ENCODE measurements around the gene IL2RA. TPM values are rescaled to one million over a fixed set of nuclear protein-coding genes. Genes with fewer than 3 reads are reported as not detected.

The IL2RA gene
- total and polyA plus RNA-seq, 4 donors = 0.33 to 4.2 (median 3.3) TPM

- ATAC-seq (ENCODE audit: low FRiP score) (peak; percentile 11), DNase-seq (no peak)
- H3K4me3 ChIP-seq (ENCODE audit: low read length in 2 of 2) = no peak overlapping the region
- no peaks in the 10 kb centered on the region for H3K9me3 ChIP-seq (ENCODE audit: control insufficient read depth, low read length)
- H3K4me1 ChIP-seq (ENCODE audit: control insufficient read depth in 1 of 2, insufficient read depth in 2 of 2, low read length in 2 of 2) = no peaks in the 10 kb centered on the region
- 61 to 62% methylated on average over 17 of the region's 17 CpGs for WGBS, 2 donors
- H3K27ac ChIP-seq (ENCODE audit: low read depth in 1 of 2, low read length in 2 of 2) = no peak overlapping the region
- H3K36me3 ChIP-seq (ENCODE audit: control insufficient read depth in 1 of 2, insufficient read depth in 2 of 2, low read length in 1 of 2) = no peaks in the 10 kb centered on the region
- intact Hi-C loops (cut with DNase I) = no loop called here
- H3K27me3 ChIP-seq (ENCODE audit: control insufficient read depth in 1 of 2, insufficient read depth in 2 of 2, low read length in 1 of 2) = no peaks in the 10 kb centered on the region
These were observed 12.5 kb upstream of the IL2RA start for GRCh38 chr10:6074489-6075301.

GRCh38 chr10:6072215-6072934 is 10.2 kb upstream of the IL2RA start:
- ATAC-seq (ENCODE audit: low FRiP score) (no peak), DNase-seq (no peak)
- Histone ChIP-seq H3K36me3 (ENCODE audit: control insufficient read depth in 1 of 2, insufficient read depth in 2 of 2, low read length in 1 of 2) (no peaks in the 10 kb centered on the region), H3K27me3 (ENCODE audit: control insufficient read depth in 1 of 2, insufficient read depth in 2 of 2, low read length in 1 of 2) (no peaks in the 10 kb centered on the region), H3K9me3 (ENCODE audit: control insufficient read depth, low read length) (no peaks in the 10 kb centered on the region), H3K27ac (ENCODE audit: low read depth in 1 of 2, low read length in 2 of 2) (no peak overlapping the region), H3K4me3 (ENCODE audit: low read length in 2 of 2) (no peak overlapping the region), H3K4me1 (ENCODE audit: control insufficient read depth in 1 of 2, insufficient read depth in 2 of 2, low read length in 2 of 2) (no peaks in the 10 kb centered on the region)
- intact Hi-C loops (cut with DNase I) = no loop called here
- 72% methylated on average over 13 of the region's 13 CpGs for WGBS, 2 donors

- H3K27me3 ChIP-seq (ENCODE audit: control insufficient read depth in 1 of 2, insufficient read depth in 2 of 2, low read length in 1 of 2) = no peaks in the 10 kb centered on the region
- ATAC-seq (ENCODE audit: low FRiP score) = no peak
- intact Hi-C loops (cut with DNase I) = no loop called here
- no peaks in the 10 kb centered on the region for H3K36me3 ChIP-seq (ENCODE audit: control insufficient read depth in 1 of 2, insufficient read depth in 2 of 2, low read length in 1 of 2)
- no peak overlapping the region for H3K4me3 ChIP-seq (ENCODE audit: low read length in 2 of 2)
- H3K27ac ChIP-seq (ENCODE audit: low read depth in 1 of 2, low read length in 2 of 2) = no peak overlapping the region
- DNase-seq = no peak
- no peaks in the 10 kb centered on the region for H3K4me1 ChIP-seq (ENCODE audit: control insufficient read depth in 1 of 2, insufficient read depth in 2 of 2, low read length in 2 of 2)
- 84 to 86% methylated on average over 10 of the region's 10 CpGs for WGBS, 2 donors
- no peaks in the 10 kb centered on the region for H3K9me3 ChIP-seq (ENCODE audit: control insufficient read depth, low read length)
These were observed 9.3 kb upstream of the IL2RA start for GRCh38 chr10:6071181-6072175.

GRCh38 chr10:6070660-6071059 is 8.5 kb upstream of the IL2RA start:
- Histone ChIP-seq H3K27ac (ENCODE audit: low read depth in 1 of 2, low read length in 2 of 2) (no peak overlapping the region), H3K27me3 (ENCODE audit: control insufficient read depth in 1 of 2, insufficient read depth in 2 of 2, low read length in 1 of 2) (no peaks in the 10 kb centered on the region), H3K4me3 (ENCODE audit: low read length in 2 of 2) (no peak overlapping the region), H3K4me1 (ENCODE audit: control insufficient read depth in 1 of 2, insufficient read depth in 2 of 2, low read length in 2 of 2) (no peaks in the 10 kb centered on the region), H3K9me3 (ENCODE audit: control insufficient read depth, low read length) (no peaks in the 10 kb centered on the region), H3K36me3 (ENCODE audit: control insufficient read depth in 1 of 2, insufficient read depth in 2 of 2, low read length in 1 of 2) (no peaks in the 10 kb centered on the region)
- ATAC-seq (ENCODE audit: low FRiP score) (no peak), DNase-seq (no peak)
- 91 to 93% methylated on average over 5 of the region's 5 CpGs for WGBS, 2 donors
- intact Hi-C loops (cut with DNase I) = no loop called here

- intact Hi-C loops (cut with DNase I) = no loop called here
- H3K4me3 ChIP-seq (ENCODE audit: low read length in 2 of 2) = no peak overlapping the region
- ATAC-seq (ENCODE audit: low FRiP score) (no peak), DNase-seq (no peak)
- WGBS, 2 donors = 76 to 84% methylated on average over 11 of the region's 11 CpGs
- no peak overlapping the region for H3K27ac ChIP-seq (ENCODE audit: low read depth in 1 of 2, low read length in 2 of 2)
- no peaks in the 10 kb centered on the region for H3K9me3 ChIP-seq (ENCODE audit: control insufficient read depth, low read length)
- H3K4me1 ChIP-seq (ENCODE audit: control insufficient read depth in 1 of 2, insufficient read depth in 2 of 2, low read length in 2 of 2) = no peaks in the 10 kb centered on the region
- H3K36me3 ChIP-seq (ENCODE audit: control insufficient read depth in 1 of 2, insufficient read depth in 2 of 2, low read length in 1 of 2) = no peaks in the 10 kb centered on the region
- no peaks in the 10 kb centered on the region for H3K27me3 ChIP-seq (ENCODE audit: control insufficient read depth in 1 of 2, insufficient read depth in 2 of 2, low read length in 1 of 2)
These were observed 7.1 kb upstream of the IL2RA start for GRCh38 chr10:6069081-6069931.

- Histone ChIP-seq H3K4me1 (ENCODE audit: control insufficient read depth in 1 of 2, insufficient read depth in 2 of 2, low read length in 2 of 2) (no peaks in the 10 kb centered on the region), H3K4me3 (ENCODE audit: low read length in 2 of 2) (no peak overlapping the region), H3K27me3 (ENCODE audit: control insufficient read depth in 1 of 2, insufficient read depth in 2 of 2, low read length in 1 of 2) (no peaks in the 10 kb centered on the region), H3K9me3 (ENCODE audit: control insufficient read depth, low read length) (no peaks in the 10 kb centered on the region), H3K27ac (ENCODE audit: low read depth in 1 of 2, low read length in 2 of 2) (no peak overlapping the region), H3K36me3 (ENCODE audit: control insufficient read depth in 1 of 2, insufficient read depth in 2 of 2, low read length in 1 of 2) (no peaks in the 10 kb centered on the region)
- intact Hi-C loops (cut with DNase I) = no loop called here
- no peak for ATAC-seq (ENCODE audit: low FRiP score)
- 72% methylated on average over 8 of the region's 8 CpGs for WGBS, 2 donors
- peak in 1 of 2 donors; percentile 67 for DNase-seq
These were observed 6.3 kb upstream of the IL2RA start for GRCh38 chr10:6068422-6068821.

- no peaks in the 10 kb centered on the region for H3K4me1 ChIP-seq (ENCODE audit: control insufficient read depth in 1 of 2, insufficient read depth in 2 of 2, low read length in 2 of 2)
- no peaks in the 10 kb centered on the region for H3K36me3 ChIP-seq (ENCODE audit: control insufficient read depth in 1 of 2, insufficient read depth in 2 of 2, low read length in 1 of 2)
- H3K4me3 ChIP-seq (ENCODE audit: low read length in 2 of 2) = no peak overlapping the region
- no peak for DNase-seq
- H3K27ac ChIP-seq (ENCODE audit: low read depth in 1 of 2, low read length in 2 of 2) = no peak overlapping the region
- intact Hi-C loops (cut with DNase I) = no loop called here
- no peaks in the 10 kb centered on the region for H3K27me3 ChIP-seq (ENCODE audit: control insufficient read depth in 1 of 2, insufficient read depth in 2 of 2, low read length in 1 of 2)
- ATAC-seq (ENCODE audit: low FRiP score) = no peak
- H3K9me3 ChIP-seq (ENCODE audit: control insufficient read depth, low read length) = no peaks in the 10 kb centered on the region
- 80 to 81% methylated on average over 6 of the region's 6 CpGs for WGBS, 2 donors
These were observed 5.8 kb upstream of the IL2RA start for GRCh38 chr10:6068006-6068405.

GRCh38 chr10:6067457-6067856 is 5.3 kb upstream of the IL2RA start:
- H3K27me3 ChIP-seq (ENCODE audit: control insufficient read depth in 1 of 2, insufficient read depth in 2 of 2, low read length in 1 of 2) = no peaks in the 10 kb centered on the region
- no peak for ATAC-seq (ENCODE audit: low FRiP score)
- H3K27ac ChIP-seq (ENCODE audit: low read depth in 1 of 2, low read length in 2 of 2) = no peak overlapping the region
- H3K4me3 ChIP-seq (ENCODE audit: low read length in 2 of 2) = no peak overlapping the region
- H3K9me3 ChIP-seq (ENCODE audit: control insufficient read depth, low read length) = no peaks in the 10 kb centered on the region
- no peaks in the 10 kb centered on the region for H3K4me1 ChIP-seq (ENCODE audit: control insufficient read depth in 1 of 2, insufficient read depth in 2 of 2, low read length in 2 of 2)
- DNase-seq = no peak
- 67 to 70% methylated on average over 4 of the region's 4 CpGs for WGBS, 2 donors
- no peaks in the 10 kb centered on the region for H3K36me3 ChIP-seq (ENCODE audit: control insufficient read depth in 1 of 2, insufficient read depth in 2 of 2, low read length in 1 of 2)
- intact Hi-C loops (cut with DNase I) = no loop called here

Measured in aorta (tissue), 5 donors.